ENCODE measurements around the gene P2RY6. TPM values are rescaled to one million over a fixed set of nuclear protein-coding genes. Genes with fewer than 3 reads are reported as not detected.

P2RY6 gene
- 1 to 10 TPM; 1.8 to 2.8 (median 2.3) TPM for total RNA-seq

DNA sequence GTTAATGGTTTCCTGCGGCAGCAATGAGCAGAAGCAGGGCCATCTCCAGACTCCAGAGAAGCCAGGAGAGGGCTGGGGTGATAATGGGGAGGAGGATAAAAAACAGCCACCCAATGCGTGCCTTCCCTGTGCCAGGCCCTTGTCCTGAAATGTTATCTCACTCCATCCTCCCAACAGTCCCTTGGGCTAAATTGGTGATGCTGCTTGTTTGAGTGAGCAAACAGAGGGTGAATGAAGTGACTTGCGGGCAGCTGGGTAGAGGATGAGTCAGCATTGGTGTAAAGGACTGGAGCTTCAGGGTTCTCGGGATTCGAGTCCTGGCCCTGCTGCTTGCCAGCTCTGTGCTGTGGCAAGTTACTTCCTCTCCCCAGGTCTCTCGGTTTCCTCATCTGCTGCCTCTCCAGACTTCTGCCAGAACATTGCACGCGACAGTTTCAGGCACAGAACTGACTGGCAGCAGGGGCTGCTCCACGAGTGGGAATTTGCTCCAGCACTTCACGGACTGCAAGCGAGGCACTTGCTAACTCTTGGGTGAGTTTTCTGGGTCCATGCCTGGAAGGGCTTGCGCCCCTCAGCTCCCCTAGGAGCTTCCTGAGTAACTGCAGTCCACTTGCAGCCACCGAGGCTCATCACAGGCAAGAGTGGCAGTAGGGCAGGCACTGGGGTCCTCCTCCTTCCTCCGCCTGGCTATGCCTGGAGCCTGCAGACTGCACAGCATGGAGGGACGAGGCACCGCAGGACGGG lies at the start of gene P2RY6:
Gene P2RY6 (plus strand): TSS at position 403 of the 744 bp plus-strand sequence. CDS start 24,181 bp downstream, outside the sequence.
- peaks cover 0 to 6% (median 0%) of the 10 kb centered on the region in 3 donors for H3K4me1 ChIP-seq
- no peak for ATAC-seq
- peak within 1 kb of the TSS in 1 of 2 donors; percentile 33 for H3K4me3 ChIP-seq
- H3K36me3 ChIP-seq, result no peaks in the 10 kb centered on the region
- TF ChIP-seq, protein P1, sequence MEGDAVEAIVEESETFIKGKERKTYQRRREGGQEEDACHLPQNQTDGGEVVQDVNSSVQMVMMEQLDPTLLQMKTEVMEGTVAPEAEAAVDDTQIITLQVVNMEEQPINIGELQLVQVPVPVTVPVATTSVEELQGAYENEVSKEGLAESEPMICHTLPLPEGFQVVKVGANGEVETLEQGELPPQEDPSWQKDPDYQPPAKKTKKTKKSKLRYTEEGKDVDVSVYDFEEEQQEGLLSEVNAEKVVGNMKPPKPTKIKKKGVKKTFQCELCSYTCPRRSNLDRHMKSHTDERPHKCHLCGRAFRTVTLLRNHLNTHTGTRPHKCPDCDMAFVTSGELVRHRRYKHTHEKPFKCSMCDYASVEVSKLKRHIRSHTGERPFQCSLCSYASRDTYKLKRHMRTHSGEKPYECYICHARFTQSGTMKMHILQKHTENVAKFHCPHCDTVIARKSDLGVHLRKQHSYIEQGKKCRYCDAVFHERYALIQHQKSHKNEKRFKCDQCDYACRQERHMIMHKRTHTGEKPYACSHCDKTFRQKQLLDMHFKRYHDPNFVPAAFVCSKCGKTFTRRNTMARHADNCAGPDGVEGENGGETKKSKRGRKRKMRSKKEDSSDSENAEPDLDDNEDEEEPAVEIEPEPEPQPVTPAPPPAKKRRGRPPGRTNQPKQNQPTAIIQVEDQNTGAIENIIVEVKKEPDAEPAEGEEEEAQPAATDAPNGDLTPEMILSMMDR (IDR thresholded peaks at IDR 0.05), result no peak
- TF ChIP-seq POLR2AphosphoS5 (IDR thresholded peaks at IDR 0.05), result no peak
- peak in 1 of 2 donors; percentile 32 for TF ChIP-seq POLR2A (IDR thresholded peaks at IDR 0.05)
- no peak within 1 kb of the TSS for H3K27ac ChIP-seq
- 69% methylated on average over 5 of the region's 17 CpGs; no CpG with 5 or more reads in 1 of the 2 donors for WGBS, 2 donors (ENCODE audit: low coverage in 1 of 2)
- H3K9me3 ChIP-seq, result no peaks in the 10 kb centered on the region
- peaks cover 22% of the 10 kb centered on the region for H3K27me3 ChIP-seq

DNA sequence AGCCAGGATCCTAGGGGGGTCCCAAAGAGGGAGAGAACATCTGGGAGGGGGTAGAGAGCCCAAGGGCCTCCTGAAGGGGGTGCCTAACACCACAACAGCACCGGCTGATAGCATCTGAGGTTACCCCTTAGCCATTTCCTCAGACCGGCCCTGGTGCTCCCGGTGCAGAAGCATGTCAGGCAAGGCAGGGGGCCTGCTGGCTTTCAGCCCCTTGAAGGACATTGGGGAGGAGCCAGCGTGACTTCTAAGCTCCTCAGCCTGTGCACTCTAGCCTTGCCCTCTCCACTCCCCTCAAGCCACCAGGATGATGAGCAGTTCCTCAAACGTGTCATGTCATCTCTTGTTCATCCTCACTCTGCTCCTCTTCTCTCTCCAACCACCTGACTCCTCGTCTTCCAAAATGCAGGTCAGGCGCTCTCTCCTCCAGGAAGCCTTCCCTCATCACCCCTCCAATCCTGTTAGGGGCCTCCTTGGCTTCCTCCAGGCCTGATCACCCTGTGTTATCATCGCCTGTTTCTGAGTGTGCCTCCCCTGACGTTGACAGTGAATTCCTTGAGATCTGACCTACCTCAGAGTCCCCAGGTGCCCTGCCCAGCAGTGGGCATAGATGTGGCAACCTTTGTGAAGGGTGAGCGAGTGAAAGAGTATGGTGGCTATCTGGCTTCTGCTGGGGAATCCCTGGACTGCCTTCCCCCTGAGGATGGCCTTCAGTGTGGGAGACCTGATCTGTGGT lies 48.0 kb upstream of the P2RY6 start:
- Histone ChIP-seq H3K9me3 (no peaks in the 10 kb centered on the region), H3K4me1 (peaks cover 0 to under 1% (median 0%) of the 10 kb centered on the region in 3 donors), H3K4me3 (no peak overlapping the region), H3K36me3 (no peaks in the 10 kb centered on the region), H3K27me3 (peaks cover 8% of the 10 kb centered on the region), H3K27ac (no peak overlapping the region)
- WGBS, 2 donors (ENCODE audit: low coverage in 1 of 2), result 74 to 89% methylated on average over 4 to 8 of the region's 10 CpGs
- ATAC-seq, result no peak
- TF ChIP-seq POLR2AphosphoS5 (IDR thresholded peaks at IDR 0.05), result no peak
- TF ChIP-seq POLR2A (IDR thresholded peaks at IDR 0.05), result no peak
- TF ChIP-seq EP300 (IDR thresholded peaks at IDR 0.05), result no peak
- TF ChIP-seq, protein P1 (IDR thresholded peaks at IDR 0.05), result no peak

DNA sequence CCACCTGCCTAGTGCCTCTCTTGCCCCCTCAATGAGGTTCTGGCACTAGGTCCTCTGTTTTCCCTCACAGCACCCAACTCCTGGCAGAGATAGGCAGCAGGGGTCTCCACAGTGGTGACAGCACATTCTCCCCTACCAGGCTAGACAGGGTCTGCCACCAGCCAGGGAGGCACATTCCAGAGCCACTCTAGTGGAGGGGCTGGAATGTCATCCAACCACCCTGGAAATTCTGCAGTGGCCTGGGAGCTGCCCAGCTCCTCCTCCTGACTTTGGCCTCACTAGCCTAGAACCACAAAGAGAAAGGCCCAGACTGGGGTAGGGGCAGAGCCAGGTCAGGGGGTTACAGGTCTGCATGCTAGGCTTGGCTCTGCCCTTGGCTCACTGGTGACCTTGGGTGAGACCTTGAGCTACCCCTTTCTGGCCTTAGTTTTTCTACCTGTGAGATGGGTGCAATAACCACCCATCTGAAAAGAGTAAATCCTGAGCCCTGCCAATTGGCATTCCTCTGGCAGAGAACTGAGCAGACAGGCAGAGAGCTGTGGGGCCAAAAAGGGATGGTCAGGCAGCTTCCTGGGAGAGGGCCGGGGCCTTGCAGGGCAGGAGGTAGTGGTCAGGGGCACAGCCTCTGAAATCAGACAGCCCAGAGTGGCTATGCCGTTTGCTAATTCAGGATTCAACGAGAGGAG lies 47.0 kb upstream of the P2RY6 start:
- no peak overlapping the region for H3K4me3 ChIP-seq
- no peaks in the 10 kb centered on the region for H3K27me3 ChIP-seq
- ATAC-seq, result no peak
- WGBS, 2 donors (ENCODE audit: low coverage in 1 of 2), result no CpG with 5 or more reads among the region's 3 CpGs
- peaks cover 0 to 9% (median 0%) of the 10 kb centered on the region in 3 donors for H3K4me1 ChIP-seq
- TF ChIP-seq EP300 (IDR thresholded peaks at IDR 0.05), result no peak
- TF ChIP-seq POLR2AphosphoS5 (IDR thresholded peaks at IDR 0.05), result no peak
- TF ChIP-seq POLR2A (IDR thresholded peaks at IDR 0.05), result no peak
- TF ChIP-seq, protein P1 (IDR thresholded peaks at IDR 0.05), result no peak
- no peak overlapping the region for H3K27ac ChIP-seq
- no peaks in the 10 kb centered on the region for H3K36me3 ChIP-seq
- no peaks in the 10 kb centered on the region for H3K9me3 ChIP-seq

DNA sequence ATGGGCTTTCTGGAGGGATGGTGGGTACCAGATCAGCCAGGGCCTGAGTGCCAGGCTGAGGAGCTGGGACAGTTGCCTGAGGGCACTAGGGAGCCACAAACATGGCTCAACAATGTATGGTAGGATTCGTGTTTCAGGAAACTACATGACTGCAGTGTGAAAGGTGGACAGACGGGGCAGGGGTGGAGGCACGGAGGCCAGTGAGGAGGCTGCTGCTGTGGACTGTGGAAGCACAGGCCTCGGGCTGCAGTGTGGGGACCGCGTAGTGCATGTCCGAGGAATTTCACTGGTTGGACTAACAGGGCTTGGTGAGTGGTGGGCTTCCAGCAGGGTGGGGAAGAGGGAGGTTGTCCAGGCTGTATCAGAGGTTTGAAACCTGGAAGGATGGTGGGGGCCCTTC lies 46.3 kb upstream of the P2RY6 start:
- H3K9me3 ChIP-seq, result no peaks in the 10 kb centered on the region
- ATAC-seq, result no peak
- H3K27ac ChIP-seq, result no peak overlapping the region
- WGBS, 2 donors (ENCODE audit: low coverage in 1 of 2), result 100% methylated on average over 1 of the region's 7 CpGs; no CpG with 5 or more reads in 1 of the 2 donors
- TF ChIP-seq EP300 (IDR thresholded peaks at IDR 0.05) (no peak), POLR2A (IDR thresholded peaks at IDR 0.05) (no peak), POLR2AphosphoS5 (IDR thresholded peaks at IDR 0.05) (no peak)
- TF ChIP-seq, protein P1 (IDR thresholded peaks at IDR 0.05), result no peak
- H3K4me1 ChIP-seq, result peaks cover 0 to 9% (median 0%) of the 10 kb centered on the region in 3 donors
- H3K4me3 ChIP-seq, result no peak overlapping the region
- no peaks in the 10 kb centered on the region for H3K36me3 ChIP-seq
- no peaks in the 10 kb centered on the region for H3K27me3 ChIP-seq
